Activated CD4-positive, alpha-beta T cell treated with anti-CD3 and anti-CD28 coated beads for 36 hours (primary cell): ENCODE data around the gene UQCRHL. TPM values are rescaled to one million over a fixed set of nuclear protein-coding genes. Genes with fewer than 3 reads are reported as not detected.

Source experiments
- ATAC-seq: fragments of 200-7000 bp; cut with Tn5 transposase; one replicate; pipeline ENCODE4 v1.10.0; 2021; ENCODE audit warnings: mild to moderate bottlenecking, moderate library complexity
- CTCF ChIA-PET: fragments of 350-600 bp; sonication (Branson Sonifier 250); formaldehyde crosslinking; loops from one replicate; lab custom pipeline; 2021; ENCODE audit warnings: antibody characterized with exemption; lab: Charles Lee
- POLR2A ChIA-PET: fragments of 350-600 bp; sonication (Branson Sonifier 250); formaldehyde crosslinking; loops from one replicate; lab custom pipeline; 2021; ENCODE audit warnings: antibody characterized with exemption, inconsistent platforms; lab: Charles Lee
- DNase-seq: peaks from one replicate; pipeline ENCODE4 v3.0.0-alpha.2; 2020
- H3K27ac Mint-ChIP-seq: one replicate; pipeline ENCODE4 v1.8.0; 2021; ENCODE audit warnings: mixed read lengths
- H3K27me3 Mint-ChIP-seq: one replicate; pipeline ENCODE4 v1.8.0; 2021; ENCODE audit warnings: mixed read lengths
- H3K36me3 Mint-ChIP-seq: one replicate; pipeline ENCODE4 v1.8.0; 2021; ENCODE audit warnings: low read depth, mixed read lengths
- H3K4me1 Mint-ChIP-seq: one replicate; pipeline ENCODE4 v1.8.0; 2021; ENCODE audit warnings: mixed read lengths
- H3K4me3 Mint-ChIP-seq: one replicate; pipeline ENCODE4 v1.8.0; 2021; ENCODE audit warnings: mild to moderate bottlenecking, moderate library complexity, mixed read lengths
- H3K9me3 Mint-ChIP-seq: one replicate; pipeline ENCODE4 v1.8.0; 2021; ENCODE audit warnings: low read depth, mixed read lengths
- intact Hi-C, 2 experiments: fragments of 100-400 bp; cut with DNase I in 1 of 2; cut with micrococcal nuclease in 1 of 2; formaldehyde crosslinking; loops; one replicate each; pipeline versions ENCODE4 v1.14.2 to v1.15.1; 2022 to 2024; cut with DNase I, micrococcal nuclease
- total RNA-seq, 2 experiments: library from RNA; stranded (reverse); gene quantifications; one replicate each; pipeline ENCODE4 v1.2.3, GENCODE V29; 2021

Gene UQCRHL
- total RNA-seq, 2 experiments from 2014 or later: 1.4 to 1.9 TPM

DNA sequence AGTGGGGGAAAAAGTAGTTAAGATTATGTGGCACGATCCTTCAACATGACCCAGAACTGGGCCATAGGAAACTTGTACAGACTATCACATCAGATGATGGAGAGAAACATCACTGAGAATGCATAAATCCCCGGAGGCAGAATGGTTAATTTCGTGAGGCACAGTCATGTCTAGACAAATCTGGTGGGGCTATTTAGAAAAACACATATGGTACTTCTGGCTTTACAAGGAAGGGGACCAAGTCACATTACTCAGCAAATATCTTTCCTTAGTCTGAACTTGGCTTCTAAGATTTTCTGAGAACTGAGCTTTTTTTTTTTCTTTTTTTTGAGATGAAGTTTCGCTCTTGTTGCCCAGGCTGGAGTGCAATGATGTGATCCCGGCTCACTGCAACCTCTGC, 9.2 kb upstream of the UQCRHL start:
- intact Hi-C loops: loop anchor here (5.0 kb wide), 2 partner anchors 101 to 191 kb away; no protein-coding TSS in a partner anchor
- Mint-ChIP-seq H3K4me3 (no peak overlapping the region), H3K4me1 (peaks cover 7% of the 10 kb centered on the region), H3K27me3 (no peaks in the 10 kb centered on the region), H3K9me3 (no peaks in the 10 kb centered on the region), H3K27ac (no peak overlapping the region), H3K36me3 (no peaks in the 10 kb centered on the region)
- POLR2A ChIA-PET: no interaction called here
- DNase-seq (no peak), ATAC-seq (no peak)
- CTCF ChIA-PET: interaction anchor here (0.9 to 1.6 kb wide), 3 partner anchors 27 to 152 kb away, joined by 3 to 6 read pairs (median 4); no protein-coding TSS in a partner anchor

DNA sequence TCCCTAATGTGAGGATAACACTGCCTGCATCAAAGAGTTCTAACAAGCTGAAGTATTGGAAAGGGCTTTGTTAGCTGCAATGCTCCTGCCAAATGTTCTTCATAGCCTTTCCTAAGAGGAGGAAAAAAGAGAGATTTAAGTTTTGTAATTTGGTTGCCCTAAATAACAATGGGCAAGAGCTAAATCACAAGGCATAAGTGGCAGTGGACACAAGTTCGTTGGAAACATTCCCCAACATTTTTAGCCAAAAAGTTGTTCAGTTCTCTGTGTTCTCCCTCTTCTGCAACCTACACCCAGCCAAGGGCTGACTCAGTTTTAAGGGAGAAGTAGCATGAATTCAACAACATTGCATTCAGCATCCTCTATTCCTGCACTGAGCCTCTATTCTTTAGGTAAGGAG, 2.6 kb upstream of the UQCRHL start:
- Mint-ChIP-seq H3K4me1 (no peaks in the 10 kb centered on the region), H3K27ac (no peak overlapping the region), H3K36me3 (no peaks in the 10 kb centered on the region), H3K9me3 (no peaks in the 10 kb centered on the region), H3K4me3 (no peak overlapping the region), H3K27me3 (no peaks in the 10 kb centered on the region)
- DNase-seq (no peak), ATAC-seq (no peak)
- intact Hi-C loops: no loop called here
- ChIA-PET CTCF (interaction anchor here (2.1 kb wide), 1 partner anchor 19 kb away, joined by 9 read pairs; no protein-coding TSS in a partner anchor), POLR2A (no interaction called here)

GRCh38 chr1:15808955-15809354, 1.5 kb upstream of the UQCRHL start:
- Mint-ChIP-seq H3K9me3 (no peaks in the 10 kb centered on the region), H3K36me3 (no peaks in the 10 kb centered on the region), H3K4me1 (no peaks in the 10 kb centered on the region), H3K27ac (no peak overlapping the region), H3K4me3 (no peak overlapping the region), H3K27me3 (no peaks in the 10 kb centered on the region)
- ATAC-seq: no peak
- CTCF ChIA-PET: no interaction called here
- POLR2A ChIA-PET: interaction anchor here (0.6 kb wide), 1 partner anchor 9 kb away, joined by 3 read pairs; no protein-coding TSS in a partner anchor
- DNase-seq: no peak
- intact Hi-C loops: no loop called here

DNA sequence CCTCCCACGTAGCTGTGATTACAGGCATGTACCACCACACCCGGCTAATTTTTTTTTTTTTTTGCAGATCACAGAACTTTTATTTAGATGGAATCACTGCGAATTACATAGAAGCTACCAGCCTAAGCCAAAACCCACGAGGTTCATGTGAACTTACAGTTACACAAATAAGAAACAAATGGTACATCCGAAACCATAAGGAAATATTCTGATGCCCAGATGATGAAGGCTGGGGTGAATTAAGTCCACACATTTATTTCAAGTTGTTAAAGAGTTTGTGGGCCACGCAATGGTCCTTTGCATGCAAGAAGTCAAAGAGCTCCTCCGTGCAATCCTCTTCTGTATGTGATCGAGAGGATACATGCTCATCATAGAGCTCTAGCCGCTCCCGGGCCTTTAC, 328 bp downstream of the UQCRHL start:
- intact Hi-C loops: no loop called here
- H3K9me3 Mint-ChIP-seq: no peaks in the 10 kb centered on the region
- no peaks in the 10 kb centered on the region for H3K4me1 Mint-ChIP-seq
- ATAC-seq (no peak), DNase-seq (no peak)
- no peaks in the 10 kb centered on the region for H3K27me3 Mint-ChIP-seq
- ChIA-PET CTCF (interaction anchor here (0.7 to 1.3 kb wide), 2 partner anchors 8 to 72 kb away, joined by 4 to 6 read pairs; no protein-coding TSS in a partner anchor), POLR2A (no interaction called here)
- no peaks in the 10 kb centered on the region for H3K36me3 Mint-ChIP-seq
- H3K27ac Mint-ChIP-seq: no peak overlapping the region
- no peak overlapping the region for H3K4me3 Mint-ChIP-seq

DNA sequence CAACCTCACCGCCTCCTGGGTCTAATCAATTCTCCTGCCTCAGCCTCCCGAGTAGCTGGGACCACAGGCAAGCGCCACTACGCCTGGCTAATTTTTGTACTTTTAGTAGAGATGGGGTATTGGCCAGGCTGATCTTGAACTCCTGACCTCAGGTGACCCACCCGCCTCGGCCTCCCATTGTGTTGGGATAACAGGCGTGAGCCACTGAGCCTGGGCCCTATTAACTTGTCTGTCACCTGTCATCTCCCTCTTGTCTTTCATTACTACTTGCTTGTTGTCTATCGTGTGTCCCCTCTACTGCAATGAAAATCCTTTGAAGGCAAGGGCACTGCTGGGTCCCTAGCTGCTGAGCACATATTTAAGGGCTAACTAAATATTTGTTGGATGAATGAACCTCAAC, 3.4 kb downstream of the UQCRHL start:
- ATAC-seq (no peak), DNase-seq (no peak)
- Mint-ChIP-seq H3K4me1 (no peaks in the 10 kb centered on the region), H3K4me3 (no peak overlapping the region), H3K27ac (no peak overlapping the region), H3K27me3 (no peaks in the 10 kb centered on the region), H3K36me3 (no peaks in the 10 kb centered on the region), H3K9me3 (no peaks in the 10 kb centered on the region)
- ChIA-PET POLR2A (interaction anchor here (0.6 kb wide), 1 partner anchor 590 kb away, joined by 3 read pairs; no protein-coding TSS in a partner anchor), CTCF (interaction anchor here (1.4 to 2.2 kb wide), 2 partner anchors 12 to 169 kb away, joined by 4 to 8 read pairs; no protein-coding TSS in a partner anchor)
- intact Hi-C loops: no loop called here

- POLR2A ChIA-PET: no interaction called here
- no peaks in the 10 kb centered on the region for H3K27me3 Mint-ChIP-seq
- ATAC-seq: peak; percentile 42
- H3K36me3 Mint-ChIP-seq: no peaks in the 10 kb centered on the region
- H3K4me1 Mint-ChIP-seq: no peaks in the 10 kb centered on the region
- H3K4me3 Mint-ChIP-seq: no peak overlapping the region
- intact Hi-C loops: loop anchor here (1.0 to 2.0 kb wide), 2 partner anchors 203 to 253 kb away; no protein-coding TSS in a partner anchor
- CTCF ChIA-PET: interaction anchor here (0.6 to 2.2 kb wide), 3 partner anchors 12 to 253 kb away, joined by 4 to 8 read pairs (median 4); no protein-coding TSS in a partner anchor
- no peak overlapping the region for H3K27ac Mint-ChIP-seq
- peak; percentile 41 for DNase-seq
- H3K9me3 Mint-ChIP-seq: no peaks in the 10 kb centered on the region
These were observed 4.1 kb downstream of the UQCRHL start for GRCh38 chr1:15803380-15803779.

GRCh38 chr1:15802234-15802965, 5.0 kb downstream of the UQCRHL start:
- Mint-ChIP-seq H3K27me3 (no peaks in the 10 kb centered on the region), H3K4me3 (no peak overlapping the region), H3K27ac (no peak overlapping the region), H3K9me3 (no peaks in the 10 kb centered on the region), H3K36me3 (no peaks in the 10 kb centered on the region), H3K4me1 (no peaks in the 10 kb centered on the region)
- intact Hi-C loops: loop anchor here in 1 of 2 experiments (2.0 kb wide), 1 partner anchor 204 kb away; no protein-coding TSS in a partner anchor
- POLR2A ChIA-PET: no interaction called here
- DNase-seq: no peak
- CTCF ChIA-PET: interaction anchor here (1.0 to 2.2 kb wide), 3 partner anchors 10 to 253 kb away, joined by 4 to 9 read pairs (median 8); no protein-coding TSS in a partner anchor
- ATAC-seq: no peak

GRCh38 chr1:15799928-15800835, 7.3 kb downstream of the UQCRHL start:
- DNase-seq (no peak), ATAC-seq (no peak)
- H3K27ac Mint-ChIP-seq: no peak overlapping the region
- CTCF ChIA-PET: interaction anchor here (0.6 to 2.2 kb wide), 5 partner anchors 8 to 380 kb away, joined by 3 to 9 read pairs (median 3); no protein-coding TSS in a partner anchor
- H3K4me3 Mint-ChIP-seq: no peak overlapping the region
- POLR2A ChIA-PET: no interaction called here
- H3K27me3 Mint-ChIP-seq: no peaks in the 10 kb centered on the region
- peaks cover 6% of the 10 kb centered on the region for H3K4me1 Mint-ChIP-seq
- H3K9me3 Mint-ChIP-seq: no peaks in the 10 kb centered on the region
- H3K36me3 Mint-ChIP-seq: no peaks in the 10 kb centered on the region
- intact Hi-C loops: loop anchor here in 1 of 2 experiments (10.0 kb wide), 1 partner anchor 385 kb away; no protein-coding TSS in a partner anchor

DNA sequence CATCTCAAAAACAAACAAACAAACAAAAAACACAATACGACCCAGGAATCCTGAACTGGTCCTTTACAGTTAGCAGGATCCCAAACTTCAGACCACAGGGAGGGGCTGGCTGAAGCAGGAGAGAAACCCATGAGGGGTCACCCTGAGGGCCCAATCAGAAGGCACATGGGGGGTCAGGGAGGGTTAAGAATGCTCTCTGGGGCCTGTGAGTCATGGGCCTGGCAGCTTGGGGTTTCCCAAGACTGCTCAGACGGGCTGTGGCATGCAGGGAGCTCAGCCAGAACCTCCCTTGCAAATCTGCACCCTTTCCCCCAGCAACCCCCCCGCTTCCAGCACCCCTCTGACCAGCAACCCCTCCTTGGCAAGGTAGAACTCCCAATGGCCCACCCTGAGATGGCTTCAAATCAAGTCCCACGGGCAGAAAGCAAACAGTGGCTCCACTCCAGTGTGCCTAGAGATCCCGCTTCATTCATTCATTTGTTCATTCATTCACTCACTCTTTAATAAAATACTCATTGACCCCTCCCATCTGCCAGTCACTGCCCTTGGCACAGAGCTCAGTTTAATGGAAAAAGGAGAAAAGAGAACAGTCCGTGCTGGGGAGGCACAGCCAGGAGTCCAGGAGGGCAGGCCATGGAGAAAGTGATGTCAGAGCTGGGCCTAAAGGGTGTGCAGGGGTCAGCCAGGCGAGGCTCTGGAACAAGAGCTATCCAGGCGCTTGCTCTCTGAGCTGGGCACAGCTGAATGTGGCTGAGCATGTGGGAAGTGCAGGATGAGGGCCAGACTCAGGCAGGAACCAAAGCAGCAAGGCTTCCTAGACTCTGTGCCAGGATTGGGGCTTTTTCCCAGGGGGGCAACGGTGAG, 8.2 kb downstream of the UQCRHL start:
- Mint-ChIP-seq H3K27me3 (no peaks in the 10 kb centered on the region), H3K4me3 (no peak overlapping the region), H3K4me1 (peaks cover 9% of the 10 kb centered on the region), H3K27ac (no peak overlapping the region), H3K9me3 (no peaks in the 10 kb centered on the region), H3K36me3 (no peaks in the 10 kb centered on the region)
- ChIA-PET CTCF (interaction anchor here (0.6 kb wide), 3 partner anchors 9 to 238 kb away, joined by 3 read pairs; no protein-coding TSS in a partner anchor), POLR2A (no interaction called here)
- DNase-seq (peak; percentile 51), ATAC-seq (peak; percentile 76)
- intact Hi-C loops: loop anchor here in 1 of 2 experiments (10.0 kb wide), 1 partner anchor 386 kb away; no protein-coding TSS in a partner anchor

DNA sequence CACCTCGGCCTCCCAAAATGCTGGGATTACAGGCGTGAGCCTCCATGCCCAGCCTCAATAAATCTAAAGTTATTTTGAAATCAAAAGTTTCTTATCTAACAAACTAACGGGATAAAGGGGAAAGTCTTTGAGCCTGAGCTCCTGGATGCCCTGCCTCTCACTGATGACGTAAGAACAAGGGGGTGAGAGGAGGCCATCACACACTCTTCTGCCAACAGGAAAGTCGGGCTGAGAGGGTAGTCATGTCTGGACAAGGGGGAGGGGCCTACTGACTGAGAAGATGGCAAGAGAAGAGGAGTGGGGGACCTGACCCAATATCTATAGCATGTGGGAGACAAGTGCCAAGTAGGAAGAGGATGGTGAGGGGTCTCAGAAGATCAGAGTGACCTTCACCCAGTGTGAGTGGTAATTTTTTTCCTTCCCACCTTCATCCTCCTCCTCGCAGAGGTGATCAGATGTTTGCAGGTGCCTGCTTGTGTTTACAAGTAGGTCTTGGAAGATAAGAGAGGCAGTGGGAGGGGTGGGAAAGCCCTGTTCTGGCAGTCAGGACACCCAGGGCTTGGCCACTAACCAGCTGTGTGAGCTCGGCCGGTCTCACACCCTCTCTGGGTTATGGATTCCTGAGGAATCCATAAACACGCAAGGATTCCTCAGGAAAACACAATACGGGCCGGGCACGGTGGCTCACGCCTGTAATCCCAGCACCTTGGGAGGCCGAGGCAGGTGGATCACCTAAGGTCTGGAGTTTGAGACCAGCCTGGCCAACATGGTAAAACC, 9.6 kb downstream of the UQCRHL start:
- ChIA-PET POLR2A (no interaction called here), CTCF (no interaction called here)
- Mint-ChIP-seq H3K27ac (no peak overlapping the region), H3K27me3 (no peaks in the 10 kb centered on the region), H3K4me1 (peaks cover 9% of the 10 kb centered on the region), H3K36me3 (no peaks in the 10 kb centered on the region), H3K9me3 (no peaks in the 10 kb centered on the region), H3K4me3 (no peak overlapping the region)
- intact Hi-C loops: loop anchor here in 1 of 2 experiments (10.0 kb wide), 1 partner anchor 387 kb away; no protein-coding TSS in a partner anchor
- DNase-seq (no peak), ATAC-seq (no peak)
